SK-N-SH treated with all-trans-retinoic acid at 6 μM for 48 hours (cell line): ENCODE data around the gene ISCA2.

Source experiments
- ATAC-seq: fragments of 200-7000 bp; cut with Tn5 transposase; 3 replicates; pipeline ENCODE4 v1.9.1; 2020; ENCODE audit warnings: mild to moderate bottlenecking, moderate library complexity
- ARNTL ChIP-seq: fragments of 450-650 bp; formaldehyde crosslinking; IDR thresholded peaks from 2 replicates; pipeline ENCODE4 v1.5.0; 2020; ENCODE audit warnings: low read depth, mild to moderate bottlenecking, moderate library complexity, borderline replicate concordance
- BACH2 ChIP-seq: fragments of 250-450 bp; sonication (Bioruptor Pico); IDR thresholded peaks from 2 replicates; pipeline ENCODE4 v1.9.0; 2021; ENCODE audit warnings: mild to moderate bottlenecking, borderline replicate concordance
- CSDC2 ChIP-seq: fragments of 250-450 bp; sonication (Bioruptor Pico); IDR thresholded peaks from 2 replicates; pipeline ENCODE4 v1.5.0; 2020; ENCODE audit warnings: mild to moderate bottlenecking, moderate library complexity
- GLIS3 ChIP-seq: fragments of 250-450 bp; sonication (Bioruptor Pico); IDR thresholded peaks from 2 replicates; pipeline ENCODE4 v1.5.0; 2020; ENCODE audit warnings: mild to moderate bottlenecking, moderate library complexity
- ISL1 ChIP-seq: fragments of 250-450 bp; sonication (Bioruptor Pico); IDR thresholded peaks from 2 replicates; pipeline ENCODE4 v2.1.2; 2022; ENCODE audit warnings: mild to moderate bottlenecking, moderate library complexity
- OSR1 ChIP-seq: fragments of 250-450 bp; sonication (Bioruptor Pico); IDR thresholded peaks from 2 replicates; pipeline ENCODE4 v1.8.0; 2022; ENCODE audit warnings: moderate library complexity, mild to moderate bottlenecking, inconsistent platforms
- PPARA ChIP-seq: fragments of 250-450 bp; sonication (Bioruptor Pico); IDR thresholded peaks from 2 replicates; pipeline ENCODE4 v1.5.0; 2020; ENCODE audit warnings: mild to moderate bottlenecking, borderline replicate concordance
- RARB ChIP-seq: fragments of 250-450 bp; sonication (Bioruptor Pico); IDR thresholded peaks from 2 replicates; pipeline ENCODE4 v1.8.0; 2021; ENCODE audit warnings: mild to moderate bottlenecking, moderate library complexity
- SNAI2 ChIP-seq: fragments of 250-450 bp; sonication (Bioruptor Pico); IDR thresholded peaks from 2 replicates; pipeline ENCODE4 v1.5.0; 2020; ENCODE audit warnings: mild to moderate bottlenecking, moderate library complexity
- TCF4 ChIP-seq: fragments of 250-450 bp; sonication (Bioruptor Pico); IDR thresholded peaks from 2 replicates; pipeline ENCODE4 v1.8.0; 2021; ENCODE audit warnings: mild to moderate bottlenecking, moderate library complexity, borderline replicate concordance
- TOX ChIP-seq: fragments of 250-450 bp; sonication (Bioruptor Pico); IDR thresholded peaks from 2 replicates; pipeline ENCODE4 v1.8.0; 2021; ENCODE audit warnings: mild to moderate bottlenecking, moderate library complexity, borderline replicate concordance
- ZC3H10 ChIP-seq: fragments of 250-450 bp; sonication (Bioruptor Pico); IDR thresholded peaks from 2 replicates; pipeline ENCODE4 v1.5.1; 2021; ENCODE audit warnings: mild to moderate bottlenecking, moderate library complexity
- ZFP3 ChIP-seq: fragments of 250-450 bp; sonication (Bioruptor Pico); IDR thresholded peaks from 2 replicates; pipeline ENCODE4 v1.5.0; 2020; ENCODE audit warnings: mild to moderate bottlenecking, moderate library complexity
- ZFP30 ChIP-seq: fragments of 450-650 bp; formaldehyde crosslinking; IDR thresholded peaks from 2 replicates; pipeline ENCODE4 v1.5.0; 2022; ENCODE audit warnings: mild to moderate bottlenecking, moderate library complexity
- ZNF565 ChIP-seq: fragments of 450-650 bp; formaldehyde crosslinking; conservative IDR thresholded peaks from 2 replicates; pipeline ENCODE4 v1.5.0; 2020; ENCODE audit warnings: low read depth, mild to moderate bottlenecking, moderate library complexity
- ZNF70 ChIP-seq: fragments of 450-650 bp; formaldehyde crosslinking; IDR thresholded peaks from 2 replicates; pipeline ENCODE4 v1.5.0; 2020; ENCODE audit warnings: mild to moderate bottlenecking, moderate library complexity
- ZNF8 ChIP-seq: fragments of 450-650 bp; formaldehyde crosslinking; IDR thresholded peaks from 2 replicates; pipeline ENCODE4 v1.5.0; 2020; ENCODE audit warnings: mild to moderate bottlenecking, moderate library complexity
- TF ChIP-seq, protein P1 (sequence below): fragments of 250-450 bp; sonication (Bioruptor Pico); IDR thresholded peaks from 2 replicates; pipeline ENCODE4 v1.8.0; 2021; ENCODE audit warnings: low read depth, mild to moderate bottlenecking, moderate library complexity, borderline replicate concordance
- TF ChIP-seq, protein P2 (sequence below): fragments of 250-450 bp; sonication (Bioruptor Pico); IDR thresholded peaks from 2 replicates; pipeline ENCODE4 v1.5.1; 2020; ENCODE audit warnings: low read depth, mild to moderate bottlenecking, moderate library complexity
- TF ChIP-seq, protein P3 (sequence below): fragments of 250-450 bp; sonication (Bioruptor Pico); IDR thresholded peaks from 2 replicates; pipeline ENCODE4 v1.8.0; 2020; ENCODE audit warnings: mild to moderate bottlenecking, moderate library complexity, borderline replicate concordance
- TF ChIP-seq, protein P4 (sequence below): fragments of 250-450 bp; sonication (Bioruptor Pico); IDR thresholded peaks from 2 replicates; pipeline ENCODE4 v1.5.1; 2021; ENCODE audit warnings: mild to moderate bottlenecking, moderate library complexity
- TF ChIP-seq, protein P5 (sequence below): fragments of 250-450 bp; sonication (Bioruptor Pico); IDR thresholded peaks from 2 replicates; pipeline ENCODE4 v1.5.0; 2020; ENCODE audit warnings: mild to moderate bottlenecking, moderate library complexity

Gene ISCA2

DNA sequence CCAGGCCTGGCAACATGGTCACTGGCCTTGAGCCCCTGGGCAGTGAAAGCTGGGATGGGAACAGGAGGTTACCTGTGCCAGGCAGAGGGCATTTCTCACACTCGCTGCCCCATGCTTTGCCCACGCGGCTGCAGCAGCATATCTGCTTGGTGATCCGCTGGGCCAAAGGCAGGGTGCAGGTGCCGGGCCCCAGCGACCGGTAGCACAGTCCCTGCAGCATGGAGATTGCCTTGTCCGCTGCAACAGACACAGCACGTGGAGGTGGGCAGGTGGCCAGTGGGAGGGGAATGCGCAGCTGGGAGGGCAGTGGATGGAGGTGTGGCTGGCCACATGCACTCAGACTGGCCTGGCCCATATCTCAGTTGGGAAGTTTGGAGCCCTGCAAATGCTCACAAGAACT lies 35.3 kb downstream of the ISCA2 start:
- no peak for TF ChIP-seq SNAI2
- TF ChIP-seq ISL1 = no peak
- TF ChIP-seq, protein P1, sequence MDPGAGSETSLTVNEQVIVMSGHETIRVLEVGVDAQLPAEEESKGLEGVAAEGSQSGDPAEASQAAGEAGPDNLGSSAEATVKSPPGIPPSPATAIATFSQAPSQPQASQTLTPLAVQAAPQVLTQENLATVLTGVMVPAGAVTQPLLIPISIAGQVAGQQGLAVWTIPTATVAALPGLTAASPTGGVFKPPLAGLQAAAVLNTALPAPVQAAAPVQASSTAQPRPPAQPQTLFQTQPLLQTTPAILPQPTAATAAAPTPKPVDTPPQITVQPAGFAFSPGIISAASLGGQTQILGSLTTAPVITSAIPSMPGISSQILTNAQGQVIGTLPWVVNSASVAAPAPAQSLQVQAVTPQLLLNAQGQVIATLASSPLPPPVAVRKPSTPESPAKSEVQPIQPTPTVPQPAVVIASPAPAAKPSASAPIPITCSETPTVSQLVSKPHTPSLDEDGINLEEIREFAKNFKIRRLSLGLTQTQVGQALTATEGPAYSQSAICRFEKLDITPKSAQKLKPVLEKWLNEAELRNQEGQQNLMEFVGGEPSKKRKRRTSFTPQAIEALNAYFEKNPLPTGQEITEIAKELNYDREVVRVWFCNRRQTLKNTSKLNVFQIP (CRISPR knock-in tag) = no peak
- TF ChIP-seq ZC3H10 (CRISPR knock-in tag) = no peak
- TF ChIP-seq, protein P2, sequence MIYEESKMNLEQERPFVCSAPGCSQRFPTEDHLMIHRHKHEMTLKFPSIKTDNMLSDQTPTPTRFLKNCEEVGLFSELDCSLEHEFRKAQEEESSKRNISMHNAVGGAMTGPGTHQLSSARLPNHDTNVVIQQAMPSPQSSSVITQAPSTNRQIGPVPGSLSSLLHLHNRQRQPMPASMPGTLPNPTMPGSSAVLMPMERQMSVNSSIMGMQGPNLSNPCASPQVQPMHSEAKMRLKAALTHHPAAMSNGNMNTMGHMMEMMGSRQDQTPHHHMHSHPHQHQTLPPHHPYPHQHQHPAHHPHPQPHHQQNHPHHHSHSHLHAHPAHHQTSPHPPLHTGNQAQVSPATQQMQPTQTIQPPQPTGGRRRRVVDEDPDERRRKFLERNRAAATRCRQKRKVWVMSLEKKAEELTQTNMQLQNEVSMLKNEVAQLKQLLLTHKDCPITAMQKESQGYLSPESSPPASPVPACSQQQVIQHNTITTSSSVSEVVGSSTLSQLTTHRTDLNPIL (CRISPR knock-in tag) = no peak
- no peak for TF ChIP-seq RARB (CRISPR knock-in tag)
- TF ChIP-seq OSR1 (CRISPR knock-in tag) = no peak
- no peak for TF ChIP-seq TOX (CRISPR knock-in tag)
- TF ChIP-seq ZFP3 = no peak
- no peak for TF ChIP-seq ZNF70 (CRISPR knock-in tag)
- no peak for TF ChIP-seq ZFP30 (CRISPR knock-in tag)
- TF ChIP-seq, protein P3, sequence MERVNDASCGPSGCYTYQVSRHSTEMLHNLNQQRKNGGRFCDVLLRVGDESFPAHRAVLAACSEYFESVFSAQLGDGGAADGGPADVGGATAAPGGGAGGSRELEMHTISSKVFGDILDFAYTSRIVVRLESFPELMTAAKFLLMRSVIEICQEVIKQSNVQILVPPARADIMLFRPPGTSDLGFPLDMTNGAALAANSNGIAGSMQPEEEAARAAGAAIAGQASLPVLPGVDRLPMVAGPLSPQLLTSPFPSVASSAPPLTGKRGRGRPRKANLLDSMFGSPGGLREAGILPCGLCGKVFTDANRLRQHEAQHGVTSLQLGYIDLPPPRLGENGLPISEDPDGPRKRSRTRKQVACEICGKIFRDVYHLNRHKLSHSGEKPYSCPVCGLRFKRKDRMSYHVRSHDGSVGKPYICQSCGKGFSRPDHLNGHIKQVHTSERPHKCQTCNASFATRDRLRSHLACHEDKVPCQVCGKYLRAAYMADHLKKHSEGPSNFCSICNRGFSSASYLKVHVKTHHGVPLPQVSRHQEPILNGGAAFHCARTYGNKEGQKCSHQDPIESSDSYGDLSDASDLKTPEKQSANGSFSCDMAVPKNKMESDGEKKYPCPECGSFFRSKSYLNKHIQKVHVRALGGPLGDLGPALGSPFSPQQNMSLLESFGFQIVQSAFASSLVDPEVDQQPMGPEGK = no peak
- TF ChIP-seq, protein P4, sequence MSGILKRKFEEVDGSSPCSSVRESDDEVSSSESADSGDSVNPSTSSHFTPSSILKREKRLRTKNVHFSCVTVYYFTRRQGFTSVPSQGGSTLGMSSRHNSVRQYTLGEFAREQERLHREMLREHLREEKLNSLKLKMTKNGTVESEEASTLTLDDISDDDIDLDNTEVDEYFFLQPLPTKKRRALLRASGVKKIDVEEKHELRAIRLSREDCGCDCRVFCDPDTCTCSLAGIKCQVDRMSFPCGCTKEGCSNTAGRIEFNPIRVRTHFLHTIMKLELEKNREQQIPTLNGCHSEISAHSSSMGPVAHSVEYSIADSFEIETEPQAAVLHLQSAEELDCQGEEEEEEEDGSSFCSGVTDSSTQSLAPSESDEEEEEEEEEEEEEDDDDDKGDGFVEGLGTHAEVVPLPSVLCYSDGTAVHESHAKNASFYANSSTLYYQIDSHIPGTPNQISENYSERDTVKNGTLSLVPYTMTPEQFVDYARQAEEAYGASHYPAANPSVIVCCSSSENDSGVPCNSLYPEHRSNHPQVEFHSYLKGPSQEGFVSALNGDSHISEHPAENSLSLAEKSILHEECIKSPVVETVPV (CRISPR knock-in tag) = no peak
- no peak for TF ChIP-seq ZNF8 (CRISPR knock-in tag)
- TF ChIP-seq PPARA (CRISPR knock-in tag) = no peak
- TF ChIP-seq ZNF565 = no peak
- TF ChIP-seq TCF4 (CRISPR knock-in tag) = no peak
- TF ChIP-seq ARNTL (CRISPR knock-in tag) = no peak
- TF ChIP-seq CSDC2 = no peak
- no peak for TF ChIP-seq BACH2
- ATAC-seq = no peak

DNA sequence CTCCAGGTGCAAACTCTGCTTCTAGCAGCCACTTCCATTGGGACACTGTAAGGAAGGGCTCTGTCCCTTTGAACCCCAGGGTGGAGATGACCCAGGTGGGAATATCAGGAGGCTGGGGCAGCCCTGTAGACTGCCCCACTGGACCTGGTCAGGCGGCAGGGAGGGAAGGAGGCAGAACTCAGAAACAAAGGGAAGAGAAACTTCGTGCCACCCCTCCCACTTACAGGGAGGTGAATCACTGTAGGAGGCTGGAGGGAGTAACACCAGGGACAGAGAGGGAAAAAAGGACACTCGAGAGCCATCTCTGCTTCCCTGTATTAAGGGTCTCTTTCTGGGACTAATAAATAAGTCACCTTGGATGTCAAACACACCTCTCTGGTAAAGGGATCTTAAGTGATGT lies 37.4 kb downstream of the ISCA2 start:
- TF ChIP-seq TOX (CRISPR knock-in tag) = no peak
- no peak for TF ChIP-seq GLIS3 (CRISPR knock-in tag)
- TF ChIP-seq, protein P5, sequence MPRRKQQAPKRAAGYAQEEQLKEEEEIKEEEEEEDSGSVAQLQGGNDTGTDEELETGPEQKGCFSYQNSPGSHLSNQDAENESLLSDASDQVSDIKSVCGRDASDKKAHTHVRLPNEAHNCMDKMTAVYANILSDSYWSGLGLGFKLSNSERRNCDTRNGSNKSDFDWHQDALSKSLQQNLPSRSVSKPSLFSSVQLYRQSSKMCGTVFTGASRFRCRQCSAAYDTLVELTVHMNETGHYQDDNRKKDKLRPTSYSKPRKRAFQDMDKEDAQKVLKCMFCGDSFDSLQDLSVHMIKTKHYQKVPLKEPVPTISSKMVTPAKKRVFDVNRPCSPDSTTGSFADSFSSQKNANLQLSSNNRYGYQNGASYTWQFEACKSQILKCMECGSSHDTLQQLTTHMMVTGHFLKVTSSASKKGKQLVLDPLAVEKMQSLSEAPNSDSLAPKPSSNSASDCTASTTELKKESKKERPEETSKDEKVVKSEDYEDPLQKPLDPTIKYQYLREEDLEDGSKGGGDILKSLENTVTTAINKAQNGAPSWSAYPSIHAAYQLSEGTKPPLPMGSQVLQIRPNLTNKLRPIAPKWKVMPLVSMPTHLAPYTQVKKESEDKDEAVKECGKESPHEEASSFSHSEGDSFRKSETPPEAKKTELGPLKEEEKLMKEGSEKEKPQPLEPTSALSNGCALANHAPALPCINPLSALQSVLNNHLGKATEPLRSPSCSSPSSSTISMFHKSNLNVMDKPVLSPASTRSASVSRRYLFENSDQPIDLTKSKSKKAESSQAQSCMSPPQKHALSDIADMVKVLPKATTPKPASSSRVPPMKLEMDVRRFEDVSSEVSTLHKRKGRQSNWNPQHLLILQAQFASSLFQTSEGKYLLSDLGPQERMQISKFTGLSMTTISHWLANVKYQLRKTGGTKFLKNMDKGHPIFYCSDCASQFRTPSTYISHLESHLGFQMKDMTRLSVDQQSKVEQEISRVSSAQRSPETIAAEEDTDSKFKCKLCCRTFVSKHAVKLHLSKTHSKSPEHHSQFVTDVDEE (CRISPR knock-in tag) = no peak
- TF ChIP-seq, protein P4 (CRISPR knock-in tag) = no peak
- TF ChIP-seq ZNF8 (CRISPR knock-in tag) = no peak
- TF ChIP-seq TCF4 (CRISPR knock-in tag) = no peak
- no peak for TF ChIP-seq ZFP30 (CRISPR knock-in tag)
- TF ChIP-seq RARB (CRISPR knock-in tag) = no peak
- TF ChIP-seq BACH2 = no peak
- TF ChIP-seq, protein P2 (CRISPR knock-in tag) = no peak
- ATAC-seq = no peak
